Tongue (tissue), 2 donors: ENCODE results near the gene RASGRP1. TPM values are rescaled to one million over a fixed set of nuclear protein-coding genes. Genes with fewer than 3 reads are reported as not detected.

Source experiments
- DNase-seq: peaks from one replicate; pipeline ENCODE4 v3.0.0-alpha.2; 2015
- total RNA-seq: library from RNA; depleted of rRNA; stranded (reverse); fragments of >200 nt; gene quantifications from one replicate; pipeline ENCODE4 v1.2.3, GENCODE V29; 2014

RASGRP1 gene
- total RNA-seq, 1 donor from 2014 or later, result 2.1 TPM

DNA sequence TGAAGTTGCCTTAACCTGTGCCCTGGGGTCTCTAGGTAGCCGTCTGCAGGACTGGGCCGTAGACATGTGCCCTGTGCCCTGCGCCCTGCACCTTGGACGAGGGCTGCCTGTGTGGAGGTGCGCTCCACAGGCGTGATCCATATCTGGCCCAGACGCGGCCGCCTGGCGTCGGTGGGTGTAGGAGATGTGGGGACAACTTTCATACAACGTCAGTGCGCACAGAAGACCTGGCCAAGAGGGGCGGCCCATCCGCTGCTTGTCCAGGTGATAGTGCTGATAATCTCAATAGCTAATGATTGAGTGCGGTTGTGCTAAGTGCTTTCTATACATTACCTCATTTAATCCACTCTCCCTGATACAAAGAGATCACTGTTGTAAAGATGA, 665 bp upstream of the RASGRP1 start:
- DNase-seq, result no peak

DNA sequence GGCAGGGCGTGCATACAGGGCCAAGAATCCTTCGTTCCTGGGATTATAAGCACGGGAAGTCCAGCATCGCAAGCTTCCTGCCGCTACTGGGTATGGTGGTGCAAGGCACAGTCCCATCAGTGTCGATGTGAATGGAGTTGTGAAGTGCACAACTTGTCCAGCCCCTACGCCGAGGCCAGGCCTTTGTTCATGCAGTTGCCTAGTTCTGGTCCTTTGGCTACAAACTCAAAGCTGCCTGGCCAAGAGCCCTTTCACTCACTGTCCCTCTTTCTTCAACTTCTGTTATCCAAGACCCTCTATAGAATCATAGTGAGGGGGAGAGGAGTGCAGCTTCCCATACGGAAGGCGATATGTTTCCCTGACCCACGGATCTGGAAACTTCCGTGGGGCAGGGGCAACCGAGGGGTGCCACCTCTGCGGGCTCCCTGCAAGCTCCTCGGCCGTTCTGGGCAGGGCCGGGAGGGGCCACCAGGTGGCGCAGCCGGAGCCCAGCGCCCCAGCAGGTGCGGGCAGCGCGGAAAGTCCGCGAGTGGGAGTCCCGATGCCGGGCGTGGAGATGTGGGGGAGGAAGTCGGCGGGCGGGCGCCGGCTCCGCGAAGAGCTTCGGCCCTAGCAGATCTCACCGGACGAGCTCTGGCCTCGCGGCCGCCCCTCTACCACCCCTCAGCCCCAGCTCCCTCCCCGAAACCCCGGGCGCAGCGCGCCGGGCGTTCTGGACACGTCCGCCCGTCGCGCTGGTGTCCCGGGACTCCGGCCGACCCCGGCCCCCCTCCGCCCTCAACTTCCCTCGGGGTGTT, 693 bp downstream of the RASGRP1 start:
- peak; percentile 69 for DNase-seq

DNA sequence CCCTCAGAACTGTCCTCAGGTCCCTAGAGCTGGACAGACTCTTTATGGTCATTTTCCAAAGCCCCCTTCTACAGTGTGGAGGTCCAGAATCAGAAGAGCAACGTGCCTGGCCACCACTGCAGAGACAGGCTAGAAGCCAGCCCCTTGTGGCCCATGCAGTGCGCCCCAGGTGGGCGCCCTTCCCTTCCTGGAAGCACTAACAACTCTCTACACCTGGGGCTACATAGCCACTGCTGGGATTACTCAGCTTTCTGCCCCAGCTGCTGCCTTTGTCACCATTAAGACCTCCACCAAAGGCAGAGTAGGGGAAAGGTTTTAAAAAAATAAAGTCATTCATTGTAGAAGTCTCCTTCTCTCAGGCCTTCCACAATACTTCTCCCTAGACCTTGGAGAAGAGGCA, 2.3 kb downstream of the RASGRP1 start:
- DNase-seq, result no peak

DNA sequence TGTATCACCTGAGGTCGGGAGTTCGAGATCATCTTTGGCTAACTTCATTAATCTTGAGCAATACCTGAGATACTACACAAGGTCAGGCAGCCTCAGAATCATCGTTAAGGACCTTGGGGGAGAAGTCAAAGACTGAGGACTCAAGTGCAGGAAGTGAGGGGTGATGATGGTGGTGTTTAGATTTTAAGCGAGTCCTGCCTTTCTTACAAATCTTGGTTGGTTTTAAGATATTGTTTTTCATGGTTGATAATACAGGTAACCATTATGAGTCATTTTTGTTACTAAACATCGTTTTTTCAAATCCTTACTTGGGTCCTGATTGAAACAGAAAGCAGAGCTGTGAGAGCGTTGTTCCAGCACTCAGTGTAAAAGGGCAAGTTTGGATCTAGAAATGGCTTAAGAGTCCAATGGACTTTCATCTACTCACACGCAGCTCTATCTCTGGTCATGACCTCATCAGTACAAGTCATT, 4.1 kb downstream of the RASGRP1 start:
- no peak for DNase-seq

DNA sequence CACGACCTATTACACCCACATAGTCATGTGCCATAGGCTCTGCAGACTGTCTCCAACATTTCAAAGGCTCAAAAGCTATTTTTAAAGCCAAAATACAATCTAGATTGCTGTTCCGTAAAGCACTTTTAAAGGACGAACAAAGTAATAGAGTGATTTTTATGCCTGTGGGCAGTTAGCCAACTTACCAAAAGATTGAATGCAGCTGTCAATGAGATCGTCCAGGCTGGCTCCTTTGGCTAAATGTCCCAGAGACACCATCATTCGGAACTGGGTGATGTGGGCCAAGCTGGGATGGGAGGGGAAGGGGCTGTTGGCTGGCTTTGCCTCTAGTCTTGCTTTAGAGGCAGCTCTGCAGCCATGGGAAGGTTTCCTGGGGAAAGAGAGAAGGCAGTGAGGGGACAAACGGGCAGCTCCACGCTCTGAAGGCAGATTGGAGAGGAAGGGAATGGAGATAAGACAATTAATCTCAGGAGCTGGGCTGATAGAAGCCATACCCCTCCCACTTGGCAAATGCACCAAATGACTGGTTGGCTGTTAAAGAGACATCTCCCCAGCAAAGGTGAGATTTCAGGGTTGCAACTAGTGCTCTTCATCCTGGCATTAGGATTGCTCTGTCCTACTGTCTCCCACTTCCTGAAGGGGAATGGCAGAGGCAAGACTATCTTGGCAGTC, 4.8 kb downstream of the RASGRP1 start:
- DNase-seq, result peak; percentile 42

DNA sequence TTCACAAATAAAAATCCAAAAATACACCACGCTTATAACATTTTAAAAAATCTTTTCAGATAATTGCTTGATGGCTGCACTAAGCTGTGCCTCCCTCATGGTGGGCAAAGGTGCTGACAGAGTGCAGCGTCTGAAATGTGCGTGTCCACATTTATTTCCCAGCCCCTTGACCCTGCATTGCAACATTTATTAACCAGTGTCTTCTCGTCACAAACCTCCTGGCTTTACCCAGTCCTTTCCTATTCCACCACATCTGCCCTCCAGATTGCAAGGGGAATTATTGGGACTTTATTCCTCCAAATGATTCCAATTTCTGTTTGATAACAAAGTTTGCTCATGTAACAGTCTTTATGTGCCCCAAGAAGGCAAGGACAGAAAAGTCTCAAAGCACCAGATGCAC, 5.5 kb downstream of the RASGRP1 start:
- DNase-seq, result no peak

DNA sequence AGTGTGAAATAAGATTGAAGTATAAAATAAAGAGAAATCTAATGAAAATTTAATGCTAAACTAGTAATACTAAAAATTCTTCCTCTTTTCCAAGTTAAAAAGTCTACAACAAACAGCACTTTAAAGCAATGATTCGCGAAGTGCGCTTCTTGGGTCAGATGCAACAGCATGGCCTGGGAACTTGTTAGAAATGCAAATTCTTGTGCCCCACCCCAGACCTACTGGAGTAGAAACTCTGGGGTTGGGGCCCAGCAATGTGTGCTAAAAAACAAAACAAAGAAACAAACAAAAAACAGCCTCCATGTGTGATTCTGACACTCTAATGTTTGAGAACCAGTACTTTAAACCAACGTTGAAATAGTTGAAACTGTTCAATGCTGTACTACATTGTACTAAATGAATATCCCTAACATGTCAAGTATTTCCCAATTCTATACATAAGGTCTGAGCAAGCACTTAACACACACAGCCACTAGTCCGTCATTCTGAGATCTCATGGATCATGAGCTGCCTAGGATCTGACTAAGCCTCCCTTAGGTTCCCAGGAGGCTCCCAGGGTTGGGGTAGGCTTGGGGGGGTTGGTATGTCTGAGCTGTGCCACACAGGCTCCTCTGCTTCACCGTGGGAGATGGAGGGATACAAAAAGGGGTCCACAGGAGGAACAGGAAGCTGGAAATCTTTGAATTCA, 6.1 kb downstream of the RASGRP1 start:
- DNase-seq, result no peak

DNA sequence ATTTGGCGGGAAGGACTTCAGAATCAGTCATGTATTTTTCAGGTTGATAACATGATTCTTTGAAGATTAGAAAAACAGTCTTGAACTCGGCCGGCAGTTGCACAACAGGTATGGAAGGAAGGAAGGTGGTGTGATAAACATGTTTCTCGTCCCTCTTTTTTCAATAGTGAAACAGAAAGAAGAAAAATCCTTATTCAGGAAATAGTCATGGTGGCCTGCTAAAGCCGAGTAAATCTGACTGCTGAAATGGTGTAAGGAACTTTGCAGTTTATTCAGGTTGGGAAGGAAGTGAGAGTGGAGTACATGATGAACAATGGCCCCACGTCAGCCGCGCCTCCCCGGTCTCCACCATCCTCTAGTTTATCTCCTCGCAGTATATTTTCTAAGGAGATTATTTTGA, 6.7 kb downstream of the RASGRP1 start:
- no peak for DNase-seq

DNA sequence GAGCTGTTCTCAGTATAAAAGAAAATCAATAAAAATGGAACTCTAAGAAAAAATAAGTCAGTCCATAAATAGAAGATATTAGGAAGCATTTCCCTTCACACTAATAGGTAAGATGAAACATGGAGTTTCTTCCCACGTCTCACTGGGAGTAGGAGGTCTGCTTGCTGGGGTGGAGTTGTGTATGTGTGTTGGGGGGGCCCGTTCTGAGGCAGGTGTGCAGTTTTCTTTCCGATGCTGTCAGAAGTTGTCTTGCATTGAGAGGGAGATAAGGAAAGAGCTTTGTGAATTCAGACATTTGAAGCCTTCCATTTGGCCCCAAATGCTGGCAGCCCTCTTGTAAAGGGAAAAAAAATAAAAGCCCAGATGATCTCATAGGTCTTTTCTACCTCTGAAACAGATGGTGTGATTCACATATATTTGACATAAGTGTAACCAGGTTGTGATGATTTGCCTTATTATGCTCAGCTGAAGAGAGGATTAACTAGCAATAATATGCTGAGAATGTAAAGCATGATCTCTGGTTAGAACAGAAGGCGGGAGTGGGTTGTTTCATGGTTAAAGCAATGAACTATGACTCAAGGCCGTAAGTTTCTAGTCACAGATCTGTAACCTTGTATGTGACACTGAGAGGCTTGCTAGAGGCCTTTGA, 8.8 kb downstream of the RASGRP1 start:
- DNase-seq, result no peak

DNA sequence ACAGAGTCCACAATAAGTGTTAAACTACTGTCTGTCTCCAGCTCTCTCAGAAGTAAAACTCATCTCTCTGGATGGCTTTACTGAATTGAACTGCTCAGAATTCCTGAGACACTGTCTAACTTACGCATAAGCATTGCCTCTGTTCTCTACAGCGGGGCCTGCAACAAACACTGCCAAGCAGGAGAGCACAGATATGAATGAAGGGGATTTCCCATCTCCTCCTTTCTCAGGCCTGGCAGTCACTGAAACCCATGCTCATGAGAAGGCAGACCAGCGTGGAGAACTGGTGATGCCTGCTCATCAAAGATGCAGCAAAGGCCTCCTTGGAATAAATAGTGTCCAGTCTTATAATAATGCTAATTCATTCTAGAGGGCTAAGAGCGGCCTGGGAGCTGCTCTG, 10.3 kb downstream of the RASGRP1 start:
- no peak for DNase-seq

DNA sequence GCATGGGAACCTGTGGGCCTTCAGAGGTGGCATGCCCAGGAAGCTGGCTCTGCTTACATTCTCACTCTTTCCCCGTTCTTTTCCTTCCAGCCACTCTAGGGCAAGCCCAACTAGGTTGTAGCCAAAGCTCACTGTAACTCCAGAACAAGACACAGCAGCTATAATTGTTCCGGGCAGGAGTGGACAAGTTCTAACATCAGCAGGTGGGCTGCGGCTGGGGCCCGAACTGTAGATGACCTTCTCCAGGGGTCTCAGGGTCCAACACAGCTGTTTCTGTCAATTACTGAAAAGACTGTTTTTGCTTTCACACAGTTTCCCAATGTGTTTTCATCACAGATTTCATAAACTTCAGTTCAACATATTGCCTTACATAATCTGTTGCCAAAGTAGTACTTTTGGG, 11.5 kb downstream of the RASGRP1 start:
- peak; percentile 45 for DNase-seq

DNA sequence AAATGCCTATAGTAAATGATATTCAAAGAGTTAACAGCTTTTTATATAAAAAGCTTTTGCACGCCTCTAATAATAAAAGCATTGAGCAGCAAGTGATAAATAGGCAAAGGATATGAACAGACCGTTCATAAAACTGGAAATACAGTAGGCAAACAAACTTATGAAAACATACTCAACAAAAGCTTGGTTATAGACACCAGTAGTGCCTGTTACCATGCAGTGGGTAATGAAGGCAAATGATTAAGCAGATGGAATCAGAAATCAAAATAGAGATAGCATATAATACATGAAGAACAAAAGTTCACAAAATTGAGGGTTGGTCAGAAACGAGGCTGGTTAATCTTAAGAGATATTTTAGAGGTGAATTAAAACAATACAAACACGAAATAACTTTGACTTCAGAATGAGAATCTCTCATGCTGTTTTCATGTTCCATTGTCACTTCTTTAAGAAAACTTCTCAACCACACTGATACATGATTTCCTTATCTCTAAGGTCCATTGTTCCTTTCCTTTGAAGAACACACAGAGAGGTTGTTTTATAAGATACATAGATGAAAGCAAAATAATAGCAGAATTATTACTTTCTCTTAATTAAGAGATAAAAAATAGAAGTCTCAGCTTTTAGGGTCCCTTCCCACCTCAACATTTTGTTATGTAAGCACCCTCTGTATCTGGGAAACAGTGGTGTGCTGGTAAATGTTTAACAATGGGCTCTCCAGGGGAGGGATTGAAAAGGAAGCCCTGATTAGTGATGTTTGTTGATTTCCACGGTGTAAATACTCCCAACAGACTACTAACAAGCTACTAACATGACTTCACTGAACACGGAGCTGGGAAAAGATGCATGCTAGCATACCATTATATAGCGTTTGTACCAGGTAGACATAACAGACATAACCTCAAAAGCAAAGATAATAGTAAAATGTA, 12.6 kb downstream of the RASGRP1 start:
- DNase-seq, result no peak

DNA sequence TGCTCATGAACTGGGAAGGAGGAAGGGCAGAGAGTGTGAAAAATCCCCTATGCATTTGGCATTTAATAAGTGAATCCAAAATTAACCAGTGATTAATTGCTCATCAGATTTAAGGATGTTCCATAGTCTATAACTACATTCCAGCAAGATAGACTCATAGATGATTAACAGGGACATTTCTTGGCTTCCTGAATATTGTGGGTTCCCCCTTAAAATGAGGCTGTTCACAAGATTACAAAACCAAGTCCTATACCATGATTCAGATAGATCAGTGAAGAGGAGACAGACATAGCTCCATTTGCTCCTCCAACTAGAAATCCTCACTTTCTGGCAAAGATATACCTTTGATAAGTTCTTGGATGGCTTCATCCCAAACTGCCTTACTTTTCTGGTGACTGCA, 15.4 kb downstream of the RASGRP1 start:
- no peak for DNase-seq

DNA sequence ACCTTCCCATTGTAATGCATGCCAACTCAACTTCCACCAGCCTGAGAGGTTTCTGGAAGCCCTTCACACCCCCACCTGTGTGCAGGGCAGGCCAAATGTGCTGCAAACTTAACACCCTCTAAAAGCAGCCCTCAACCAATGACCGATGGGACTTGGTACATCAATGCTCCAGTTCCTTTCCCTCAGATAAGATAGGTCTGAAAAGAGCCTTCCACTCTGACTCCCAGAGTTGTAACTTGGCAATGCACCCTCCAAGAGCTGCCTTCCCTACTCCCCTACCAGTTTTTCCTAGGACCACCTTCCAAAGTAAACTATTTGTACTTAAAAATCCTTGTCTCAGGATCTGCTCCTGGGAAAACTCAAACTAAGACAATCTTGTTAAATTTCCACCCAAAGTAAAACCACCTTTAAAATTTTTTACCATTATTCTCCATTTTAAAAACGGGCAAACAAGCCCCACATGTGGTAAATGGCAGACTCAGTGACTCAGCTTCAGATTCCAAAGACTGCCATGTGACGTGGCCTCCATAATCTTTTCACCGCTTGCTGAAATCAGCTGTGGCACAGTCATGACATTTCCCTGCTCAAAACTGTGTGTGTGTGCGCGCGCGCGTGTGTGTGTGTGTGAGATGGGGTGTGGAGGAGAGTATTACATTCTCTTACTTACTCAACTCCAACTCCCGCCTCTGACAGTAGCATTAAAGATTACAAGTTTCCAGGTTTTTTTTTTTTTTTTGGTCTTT, 17.2 kb downstream of the RASGRP1 start:
- DNase-seq, result no peak

DNA sequence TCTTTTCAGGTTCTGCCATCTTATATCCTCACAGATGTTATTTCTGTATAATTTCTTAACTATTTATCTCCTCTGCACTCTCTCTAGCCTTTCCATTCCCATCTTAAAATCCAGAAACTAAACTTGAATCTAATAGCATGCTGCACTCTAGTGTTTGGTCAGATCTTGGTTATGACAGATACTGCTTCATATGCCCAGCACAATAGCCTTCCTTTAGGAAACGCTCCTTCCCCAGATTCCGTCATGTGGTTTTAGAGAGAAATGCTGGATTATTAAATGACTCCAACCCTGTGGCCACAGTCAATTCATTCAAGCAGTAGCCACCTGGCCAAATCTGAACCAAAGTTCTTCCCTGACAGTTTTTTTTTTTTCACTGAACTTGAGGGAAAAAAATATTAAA, 19.4 kb downstream of the RASGRP1 start:
- no peak for DNase-seq

DNA sequence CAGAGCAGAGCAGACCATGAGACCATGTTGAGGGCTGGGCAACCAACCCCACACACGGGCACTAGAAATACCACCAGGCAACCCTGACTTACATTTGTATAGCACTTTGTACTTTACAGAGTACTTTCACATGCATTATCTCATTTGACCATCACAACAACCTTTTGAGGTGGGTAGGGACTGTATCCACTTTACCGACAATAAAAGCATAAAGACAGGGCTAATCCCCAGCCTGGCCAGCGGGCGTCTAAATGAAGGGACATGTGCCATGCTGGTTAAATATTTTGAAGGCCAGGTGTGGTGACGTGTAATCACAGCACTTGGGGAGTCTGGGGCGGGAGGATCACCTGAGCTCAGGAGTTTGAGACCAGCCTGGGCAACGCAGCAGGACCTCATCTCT, 23.6 kb downstream of the RASGRP1 start:
- no peak for DNase-seq

DNA sequence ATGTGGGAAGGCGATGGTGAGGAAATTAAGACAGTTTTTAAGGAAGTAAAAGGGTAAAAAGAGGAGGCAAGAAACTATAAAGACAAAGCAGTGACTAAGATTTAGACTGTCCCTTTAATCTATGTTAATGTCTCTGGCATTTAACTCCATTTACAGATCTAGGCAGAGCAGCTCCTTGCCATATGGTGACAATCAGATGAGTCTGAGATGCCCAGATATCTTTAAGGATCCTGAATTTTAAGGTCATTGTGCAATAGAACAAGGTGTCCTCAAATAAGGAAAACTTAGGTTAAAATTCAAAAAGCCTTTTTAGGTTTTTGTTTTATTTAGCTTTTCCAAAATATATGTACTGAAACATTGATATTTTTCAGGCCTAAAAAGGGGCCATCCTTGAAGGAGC, 24.1 kb downstream of the RASGRP1 start:
- no peak for DNase-seq

DNA sequence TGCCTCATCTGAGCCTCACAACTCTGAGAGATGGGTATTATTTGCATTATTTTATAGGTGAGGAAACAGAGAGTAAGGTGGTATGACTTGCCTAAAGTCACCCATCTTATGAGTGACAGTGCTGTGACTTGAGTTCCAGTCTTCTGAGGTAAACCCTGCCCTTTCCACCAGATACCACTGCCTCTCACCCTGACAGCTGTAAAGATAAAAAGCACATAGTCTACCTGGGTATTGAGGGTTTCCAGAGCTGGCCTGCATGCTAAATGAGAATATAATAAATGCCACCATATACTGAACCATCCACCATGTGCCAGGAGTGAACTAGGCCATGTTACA, 25.6 kb downstream of the RASGRP1 start:
- DNase-seq, result no peak

DNA sequence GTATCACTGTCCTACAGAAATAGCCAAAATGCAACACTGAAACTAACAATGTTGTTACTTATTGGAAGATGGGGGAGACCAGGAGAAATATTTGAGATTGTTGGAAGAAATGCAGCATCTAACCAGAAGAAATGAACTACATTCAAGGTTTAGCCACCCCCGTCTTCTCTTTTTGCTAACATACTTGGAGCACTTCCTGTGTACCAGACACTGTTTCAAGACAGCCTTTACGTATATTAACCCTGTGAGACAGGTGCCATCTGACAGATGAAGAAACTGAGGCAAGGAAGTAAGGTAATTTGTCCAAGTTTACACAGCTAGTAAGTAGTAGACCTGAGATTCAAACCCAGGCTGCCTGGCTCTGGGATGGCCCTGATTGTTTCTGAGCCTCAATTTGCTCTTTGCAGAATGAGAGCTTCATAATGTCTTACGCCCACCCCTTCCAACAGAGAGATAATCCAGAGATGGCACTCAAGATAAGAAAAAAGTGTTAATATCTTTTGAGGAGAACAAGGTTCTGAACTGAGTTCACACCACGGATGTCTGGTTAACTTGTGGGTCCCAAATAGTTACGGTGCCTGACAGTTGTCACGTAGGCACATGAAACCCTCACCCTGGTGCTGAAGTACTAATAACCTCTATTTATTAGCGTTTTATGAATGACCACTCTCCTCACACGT, 26.1 kb downstream of the RASGRP1 start:
- no peak for DNase-seq

DNA sequence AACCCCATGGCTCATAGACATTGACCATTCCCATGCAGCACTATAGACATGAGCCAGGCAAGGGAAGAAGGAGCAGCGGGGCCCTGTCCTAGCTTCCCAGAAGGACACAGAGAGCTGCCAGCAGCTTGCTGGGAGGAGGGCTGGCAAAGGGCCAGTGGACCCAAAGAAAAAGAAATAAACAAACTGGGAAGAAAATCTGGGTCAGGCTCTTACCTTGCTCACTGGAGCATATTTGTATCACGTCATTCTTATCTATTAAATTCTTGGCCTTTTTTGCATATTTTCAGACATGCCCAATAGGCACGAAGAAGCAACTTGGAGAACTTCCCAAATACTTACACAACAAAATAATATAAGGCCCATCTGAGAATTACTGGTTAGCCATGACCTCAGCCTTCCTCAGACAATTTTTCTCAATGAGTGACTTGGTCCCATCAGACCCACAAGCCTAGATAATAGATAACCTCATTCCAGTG, 28.4 kb downstream of the RASGRP1 start:
- no peak for DNase-seq
